Prostate gland (tissue), 2 donors: Measurements from ENCODE around the gene PTCHD4.

Experiments
- POLR2A ChIP-seq: fragments of 450-650 bp; IDR thresholded peaks from one replicate; pipeline ENCODE4 v1.6.1; 2016; ENCODE audit warnings: antibody characterized with exemption, mild to moderate bottlenecking
- POLR2AphosphoS5 ChIP-seq: sonication (generic); formaldehyde crosslinking; IDR thresholded peaks from one replicate; pipeline ENCODE4 v1.6.1; 2017; ENCODE audit warnings: antibody characterized with exemption
- TF ChIP-seq, protein P1 (sequence below), 4 experiments: fragments of 200-600 bp in 2 of 4; fragments of 450-650 bp in 2 of 4; sonication (generic) in 2 of 4; IDR thresholded peaks; 1 replicate in 3 of 4; 2 replicates in 1 of 4; pipeline ENCODE4 v1.5.1; 2016 to 2019; ENCODE audit warnings: antibody characterized with exemption in 4 of 4, mild to moderate bottlenecking in 2 of 4, moderate library complexity in 2 of 4

DNA sequence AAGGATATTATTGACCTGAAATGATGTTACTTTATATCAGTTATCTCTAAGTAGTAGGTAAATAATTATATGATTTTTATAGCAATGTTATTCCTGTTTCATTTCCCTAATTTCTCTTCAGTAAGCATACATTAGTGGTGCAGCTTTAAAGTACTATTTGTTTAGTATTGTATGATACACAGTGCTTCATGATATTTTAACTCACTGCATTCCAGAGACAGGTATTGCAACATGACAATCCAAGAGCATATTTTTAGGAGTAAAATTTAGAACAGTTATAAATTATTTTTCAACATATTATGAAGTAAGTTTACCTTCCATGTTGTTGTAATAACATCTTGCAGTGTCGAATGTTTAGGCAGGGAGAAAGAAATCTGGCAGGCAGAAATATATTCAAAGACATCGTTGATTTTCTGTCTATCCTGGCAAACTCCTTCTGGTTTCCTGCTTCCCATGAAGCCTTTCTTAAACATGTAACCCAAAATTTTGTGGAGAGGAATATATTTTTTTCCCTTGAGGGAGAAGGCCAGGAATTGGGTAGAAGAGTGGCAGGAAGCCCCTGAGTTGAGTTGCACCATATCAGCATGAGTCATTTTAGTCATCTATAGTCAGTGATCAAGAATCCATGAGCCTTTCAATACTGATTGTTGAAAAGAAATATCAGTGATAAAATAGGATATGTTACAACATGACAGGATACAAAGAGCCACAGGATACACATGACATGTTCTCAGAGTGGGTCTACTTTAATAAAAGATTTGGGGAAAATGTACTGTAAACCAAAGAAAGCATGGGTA, 29.0 kb upstream of the PTCHD4 start:
- TF ChIP-seq, protein P1, sequence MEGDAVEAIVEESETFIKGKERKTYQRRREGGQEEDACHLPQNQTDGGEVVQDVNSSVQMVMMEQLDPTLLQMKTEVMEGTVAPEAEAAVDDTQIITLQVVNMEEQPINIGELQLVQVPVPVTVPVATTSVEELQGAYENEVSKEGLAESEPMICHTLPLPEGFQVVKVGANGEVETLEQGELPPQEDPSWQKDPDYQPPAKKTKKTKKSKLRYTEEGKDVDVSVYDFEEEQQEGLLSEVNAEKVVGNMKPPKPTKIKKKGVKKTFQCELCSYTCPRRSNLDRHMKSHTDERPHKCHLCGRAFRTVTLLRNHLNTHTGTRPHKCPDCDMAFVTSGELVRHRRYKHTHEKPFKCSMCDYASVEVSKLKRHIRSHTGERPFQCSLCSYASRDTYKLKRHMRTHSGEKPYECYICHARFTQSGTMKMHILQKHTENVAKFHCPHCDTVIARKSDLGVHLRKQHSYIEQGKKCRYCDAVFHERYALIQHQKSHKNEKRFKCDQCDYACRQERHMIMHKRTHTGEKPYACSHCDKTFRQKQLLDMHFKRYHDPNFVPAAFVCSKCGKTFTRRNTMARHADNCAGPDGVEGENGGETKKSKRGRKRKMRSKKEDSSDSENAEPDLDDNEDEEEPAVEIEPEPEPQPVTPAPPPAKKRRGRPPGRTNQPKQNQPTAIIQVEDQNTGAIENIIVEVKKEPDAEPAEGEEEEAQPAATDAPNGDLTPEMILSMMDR (IDR thresholded peaks at IDR 0.05) = no peak
- TF ChIP-seq POLR2A (no peak), POLR2AphosphoS5 (no peak)
